Smooth muscle cell of the coronary artery (primary cell): Measurements from ENCODE around the gene MED8. TPM values are rescaled to one million over a fixed set of nuclear protein-coding genes. Genes with fewer than 3 reads are reported as not detected.

Experiments
- total RNA-seq: library from RNA; depleted of rRNA; stranded (reverse); fragments of >200 nt; gene quantifications from 2 replicates; pipeline ENCODE4 v1.2.3, GENCODE V29; 2014; ENCODE audit warnings: low replicate concordance

The MED8 gene
- total RNA-seq = 44.8 and 69.4 TPM in 2 replicates

GRCh38 chr1:43389326-43390313, at the start of gene MED8, which contains the start of gene SZT2:
TSS of gene MED8 (minus strand) at chr1:43389800. CDS start at chr1:43389764, 36 bp downstream.
TSS of gene SZT2 (plus strand) at chr1:43389899. CDS start at chr1:43389969, 70 bp downstream.

GRCh38 chr1:43367904-43368645, 21.5 kb downstream of the MED8 start, which contains the start of gene ELOVL1:
TSS of gene ELOVL1 (minus strand) at chr1:43368011. CDS start at chr1:43365609, 2,402 bp downstream.

GRCh38 chr1:43358746-43359693, 30.6 kb downstream of the MED8 start, which contains the start of gene CDC20:
TSS of gene CDC20 (plus strand) at chr1:43358981. CDS start at chr1:43359216, 235 bp downstream.

GRCh38 chr1:43337588-43337987, 52.0 kb downstream of the MED8 start, which contains the start of gene MPL:
TSS of gene MPL (plus strand) at chr1:43337818. CDS start at chr1:43337849, 31 bp downstream.

Other genes starting within 250 kb of the MED8 start
- 29.8 and 97.4 TPM in 2 replicates for gene EBNA1BP2, start 217.5 kb downstream of the MED8 start, total RNA-seq
- 0.12 and 0.15 TPM in 2 replicates for gene CFAP57, start 217.5 kb downstream of the MED8 start, total RNA-seq
- 0.15 TPM in 1 of 2 replicates, not detected in the other for gene TMEM125, start 119.8 kb downstream of the MED8 start, total RNA-seq
- gene C1orf210, start 104.2 kb downstream of the MED8 start, total RNA-seq = 0.35 TPM in 1 of 2 replicates, not detected in the other
- gene TIE1, start 88.8 kb downstream of the MED8 start, total RNA-seq = 3.5 and 6.2 TPM in 2 replicates
- not detected in 2 replicates for gene MPL, start 52.0 kb downstream of the MED8 start, total RNA-seq
- 1.1 and 18.9 TPM in 2 replicates for gene CDC20, start 30.8 kb downstream of the MED8 start, total RNA-seq
- 38.0 and 56.0 TPM in 2 replicates for gene ELOVL1, start 21.8 kb downstream of the MED8 start, total RNA-seq
- gene SZT2, start 99 bp upstream of the MED8 start, total RNA-seq = 18.0 and 34.6 TPM in 2 replicates
- gene HYI, start 64.1 kb upstream of the MED8 start, total RNA-seq = 8.4 and 96.7 TPM in 2 replicates
- gene PTPRF, start 141.1 kb upstream of the MED8 start, total RNA-seq = 96.6 and 123 TPM in 2 replicates